22Rv1 (cell line): ENCODE data around the gene ICE2.

Experiments used
- CTCF ChIP-seq: fragments of 450-650 bp; IDR thresholded peaks from 2 replicates; pipeline ENCODE4 v1.5.1; 2017; ENCODE audit warnings: mild to moderate bottlenecking
- ZFX ChIP-seq: fragments of 450-650 bp; IDR thresholded peaks from 2 replicates; pipeline ENCODE4 v1.6.1; 2017; ENCODE audit warnings: antibody characterized with exemption, borderline replicate concordance

- TF ChIP-seq CTCF (no peak), ZFX (no peak)
These were observed 30.5 kb upstream of the ICE2 start for GRCh38 chr15:60509470-60509869.
